Measurements from ENCODE around the gene TAS1R2. TPM values are rescaled to one million over a fixed set of nuclear protein-coding genes. Genes with fewer than 3 reads are reported as not detected.

TAS1R2 gene
- total RNA-seq, 1 donor from 2014 or later: not detected

DNA sequence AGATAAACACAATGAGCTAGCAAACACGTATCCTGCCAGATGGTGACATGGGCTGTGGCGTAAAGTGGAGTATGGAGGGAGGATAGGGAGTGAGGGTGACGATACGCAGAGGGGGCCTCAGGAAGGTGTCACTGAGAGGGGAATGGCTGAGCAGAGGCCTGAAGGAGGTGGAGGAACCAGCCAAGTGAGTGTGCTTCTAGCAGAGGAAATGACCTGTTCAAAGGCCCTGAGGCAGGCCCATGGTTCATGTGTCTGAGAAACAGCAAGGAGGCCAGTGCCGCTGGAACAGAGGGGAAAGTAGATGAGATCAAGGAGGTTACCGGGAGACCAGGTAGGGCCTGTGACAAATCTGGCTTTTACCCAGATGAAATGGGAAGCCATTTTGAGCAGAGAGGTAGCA, 36.0 kb downstream of the TAS1R2 start:
- no peak for DNase-seq (ENCODE audit: low spot score)

DNA sequence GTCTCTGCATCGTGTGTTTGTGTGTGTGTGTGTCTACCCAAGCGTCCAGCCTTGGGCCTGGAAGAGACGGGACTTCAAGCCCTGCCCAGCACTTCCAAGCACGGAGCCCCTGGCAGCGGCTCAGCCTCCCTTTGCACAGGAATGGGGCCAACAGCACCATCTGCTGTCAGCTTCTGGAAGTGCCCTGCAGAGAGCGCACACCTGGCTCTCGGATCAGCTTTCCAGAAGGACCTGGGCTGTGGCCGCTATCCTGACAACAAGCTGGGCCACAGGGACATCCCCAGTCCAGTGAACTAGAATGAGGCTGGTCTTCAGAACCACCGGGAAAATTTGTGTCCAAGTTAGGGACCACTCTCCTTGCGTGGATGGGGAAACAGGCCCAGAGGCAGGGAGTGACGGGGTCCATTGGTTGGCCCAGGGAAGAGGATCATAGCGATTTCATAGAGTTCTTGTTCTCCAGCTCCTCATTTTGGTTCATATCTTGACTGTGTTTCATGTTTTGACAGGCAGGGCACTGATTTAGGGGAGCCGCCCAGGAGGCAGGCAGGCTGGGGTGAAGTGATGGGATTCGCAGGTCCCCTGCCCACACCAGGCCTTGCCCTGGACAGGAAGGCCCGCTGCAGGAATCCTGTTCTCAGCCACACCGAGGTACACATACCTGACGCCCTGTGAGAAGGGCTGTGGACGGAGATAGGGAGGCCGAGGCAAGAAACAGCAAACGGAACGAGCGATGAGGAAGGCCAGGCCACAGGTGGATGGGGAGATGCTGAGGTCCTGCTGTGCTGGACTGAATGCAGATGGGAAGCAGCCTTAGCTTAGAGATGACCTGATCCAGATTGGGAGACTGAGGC, 38.4 kb downstream of the TAS1R2 start:
- DNase-seq (ENCODE audit: low spot score): no peak

DNA sequence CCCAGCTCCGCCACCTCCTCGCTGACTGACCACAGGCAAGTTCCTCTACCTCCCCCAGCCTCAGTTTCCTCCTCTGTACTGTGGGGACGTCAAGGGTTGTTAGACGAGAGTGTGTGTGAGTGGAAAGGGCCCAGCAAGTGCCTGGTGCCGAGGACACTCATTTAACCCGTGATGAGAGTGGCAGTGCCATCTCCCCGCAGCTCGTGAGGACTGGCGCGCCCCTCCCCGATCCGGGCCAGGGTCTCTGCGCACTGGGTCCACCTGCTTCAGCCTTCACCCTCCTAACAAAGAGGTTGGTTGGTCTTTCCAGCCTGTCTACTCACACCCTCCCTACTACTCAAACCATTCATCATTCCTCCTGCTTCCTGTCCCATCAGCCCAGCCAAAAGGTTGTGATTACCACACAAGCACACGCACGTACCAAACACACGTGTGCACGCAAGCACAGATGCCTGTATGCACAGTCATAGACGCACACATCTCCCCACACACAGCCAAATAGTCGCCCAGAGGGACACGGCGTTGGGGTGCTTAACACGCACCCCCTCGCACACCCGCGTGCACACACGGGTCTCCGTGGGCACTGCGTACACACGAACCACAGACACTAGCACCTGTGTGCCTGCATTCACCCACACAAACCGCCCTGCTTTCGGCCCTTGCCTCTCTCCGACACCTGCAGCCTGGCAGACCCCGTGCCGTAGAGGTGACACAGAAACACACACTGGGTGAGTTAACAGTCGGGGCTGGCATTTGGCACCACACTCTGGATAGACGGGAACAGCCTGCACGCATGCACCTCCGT, 39.3 kb downstream of the TAS1R2 start:
- no peak for DNase-seq (ENCODE audit: low spot score)

DNA sequence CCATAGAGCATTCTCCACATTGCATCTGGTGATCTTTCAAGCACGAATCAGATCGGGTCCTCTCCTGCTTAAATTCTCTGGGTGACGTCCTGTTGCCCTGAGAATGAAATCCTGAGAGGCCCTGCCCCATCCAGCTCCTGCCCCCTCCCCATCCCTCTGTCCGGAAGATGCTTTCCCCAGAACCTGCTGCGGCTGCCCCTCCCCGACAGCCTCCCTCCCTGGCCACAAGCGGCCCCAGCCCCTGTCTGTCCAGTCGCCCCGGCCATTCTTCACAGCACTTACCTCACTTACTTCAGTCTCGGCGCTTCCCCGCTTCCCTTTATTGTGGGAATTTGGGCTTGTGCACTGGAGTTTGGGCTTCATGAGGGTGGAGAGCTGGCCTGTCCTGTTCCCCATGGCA, 40.3 kb downstream of the TAS1R2 start:
- DNase-seq (ENCODE audit: low spot score): no peak

DNA sequence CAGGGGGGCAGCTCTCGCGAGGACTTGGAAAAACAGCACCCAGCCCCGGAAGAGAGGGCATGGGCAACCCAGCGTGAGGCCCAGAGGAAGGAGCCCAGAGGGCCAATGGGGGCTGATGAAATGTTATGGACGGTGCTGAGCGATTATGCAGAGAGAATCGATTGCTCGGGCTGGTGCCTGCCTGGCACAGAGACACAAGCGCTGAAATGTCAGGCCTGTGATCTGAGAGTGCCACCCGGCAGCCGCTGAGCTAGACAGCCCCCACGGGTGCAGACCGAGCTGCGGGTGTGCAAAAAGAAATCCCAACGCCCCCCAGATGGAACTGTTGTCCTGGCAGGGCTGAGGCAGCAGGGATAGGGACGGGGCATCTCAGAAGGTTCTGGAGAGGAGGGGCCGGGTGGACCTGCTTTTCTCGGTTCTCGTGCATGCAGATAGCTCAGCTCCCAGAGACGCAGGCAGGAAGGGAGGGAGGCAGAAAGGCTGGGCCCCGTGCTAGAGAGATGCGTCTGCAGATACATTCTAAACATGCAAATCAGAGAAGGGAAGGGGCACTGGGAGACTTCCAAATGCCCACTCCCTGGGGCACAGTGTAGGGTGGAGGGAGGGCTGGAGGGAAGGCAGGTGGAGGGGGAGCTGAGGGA, 41.5 kb downstream of the TAS1R2 start:
- DNase-seq (ENCODE audit: low spot score): no peak

DNA sequence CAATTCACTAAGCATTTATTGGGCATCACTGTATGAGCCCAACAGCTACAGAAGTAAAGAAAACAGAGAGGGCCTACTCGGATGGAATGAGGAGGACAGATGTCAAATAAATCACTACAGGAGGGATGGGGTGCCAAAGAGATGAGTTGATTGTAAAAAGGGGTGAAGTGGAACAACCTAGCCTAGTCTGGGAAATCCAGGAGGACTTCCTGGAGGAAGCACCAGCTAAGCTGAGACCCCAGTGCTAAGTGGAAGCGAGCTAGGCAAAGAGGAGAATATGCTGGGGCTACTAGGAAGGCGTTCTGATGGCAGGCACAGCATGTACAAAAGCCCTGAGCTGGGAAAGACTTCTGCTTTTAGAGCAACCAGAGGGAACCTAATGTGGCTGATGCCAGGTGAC, 42.1 kb downstream of the TAS1R2 start:
- DNase-seq (ENCODE audit: low spot score): no peak

DNA sequence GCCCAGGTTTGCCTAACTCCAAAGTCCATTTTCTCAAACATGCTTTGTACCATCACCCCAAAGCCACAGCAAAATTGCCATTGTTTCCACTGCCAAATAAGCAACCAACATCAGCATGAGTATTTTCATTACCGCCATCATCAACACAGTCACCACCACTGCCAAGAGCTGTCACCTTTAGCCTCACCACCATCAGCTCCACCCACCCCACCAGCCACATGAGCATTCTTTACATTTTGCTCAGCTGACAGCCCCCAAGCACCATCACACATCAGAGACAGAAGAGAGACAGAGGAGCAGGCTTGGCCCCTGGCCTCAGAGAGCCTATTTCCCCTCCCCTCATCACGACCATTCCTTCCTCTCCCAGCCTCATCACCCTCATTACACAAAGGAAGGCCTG, 42.7 kb downstream of the TAS1R2 start:
- no peak for DNase-seq (ENCODE audit: low spot score)

DNA sequence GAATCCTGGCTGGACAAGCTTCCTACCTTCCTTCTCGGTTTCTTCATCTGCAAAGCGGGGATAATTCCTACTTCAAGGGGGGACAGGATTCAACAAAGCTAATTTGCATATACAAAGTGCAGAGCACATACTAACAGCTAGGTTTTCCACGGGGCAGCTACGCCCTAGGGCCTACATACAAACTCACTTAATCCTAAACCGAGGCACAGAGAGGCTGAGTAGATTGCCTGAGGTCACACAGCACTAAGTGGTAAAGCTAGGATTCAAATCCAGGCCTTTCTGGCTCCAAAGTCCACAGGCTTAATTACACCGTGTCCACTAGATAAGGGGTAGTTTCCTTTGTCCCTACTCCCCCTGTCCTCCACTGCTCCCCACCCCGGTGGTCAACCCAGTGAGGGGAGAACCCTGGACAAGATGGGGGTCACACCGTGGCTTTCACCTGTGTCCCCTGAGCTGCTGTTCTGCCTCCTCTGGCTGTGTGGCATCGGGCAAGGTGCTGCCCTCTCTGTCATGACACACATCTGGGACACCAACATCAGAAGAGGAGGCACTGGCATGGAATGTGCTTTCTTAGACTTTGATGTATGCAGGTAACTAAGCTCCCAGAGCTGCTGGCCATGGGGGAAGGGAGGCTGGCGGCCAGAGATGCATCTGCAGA, 44.5 kb downstream of the TAS1R2 start:
- DNase-seq (ENCODE audit: low spot score): no peak

DNA sequence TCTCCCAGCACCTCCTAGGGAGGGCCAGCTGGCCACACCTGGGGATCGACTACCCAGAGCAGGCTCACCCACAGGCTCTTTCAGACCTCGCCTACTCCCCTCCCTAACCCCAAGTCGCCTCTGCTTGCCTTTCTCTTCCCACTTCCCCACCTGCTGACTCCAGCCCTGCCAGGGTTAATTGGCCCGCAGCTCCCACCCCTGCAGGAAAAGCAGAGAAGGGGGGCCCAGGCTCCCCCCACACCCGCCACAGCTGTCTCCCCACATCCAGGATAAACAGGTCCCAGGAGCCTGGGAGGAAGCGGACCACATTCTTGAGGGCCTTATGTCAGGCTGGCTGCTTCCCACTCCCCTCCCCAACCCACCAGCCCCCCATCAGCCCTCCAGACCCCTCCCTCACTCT, 45.0 kb downstream of the TAS1R2 start:
- no peak for DNase-seq (ENCODE audit: low spot score)

DNA sequence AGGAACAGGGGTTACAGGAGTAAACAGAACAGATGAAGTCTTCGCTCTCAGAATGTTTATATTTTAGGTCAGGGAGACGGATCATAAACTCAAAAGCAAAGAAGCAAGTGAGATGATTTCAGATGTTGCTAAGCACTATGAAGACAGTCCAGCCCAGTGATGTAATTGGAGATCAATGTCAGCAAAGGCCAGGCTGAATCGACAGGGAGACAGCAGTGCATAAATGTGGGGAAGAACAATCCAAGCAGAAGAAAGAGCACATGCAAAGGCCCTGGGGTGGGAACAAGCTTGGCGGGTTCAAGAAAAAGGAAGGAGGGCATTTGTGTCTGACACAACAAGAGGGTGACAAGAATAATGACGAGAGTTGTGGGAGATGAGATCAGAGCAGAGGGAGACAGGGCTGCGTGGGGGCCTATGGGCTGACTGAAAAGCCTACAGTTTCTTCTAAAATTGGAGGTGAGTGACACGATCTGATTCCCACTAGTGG, 47.0 kb downstream of the TAS1R2 start:
- no peak for DNase-seq (ENCODE audit: low spot score)

DNA sequence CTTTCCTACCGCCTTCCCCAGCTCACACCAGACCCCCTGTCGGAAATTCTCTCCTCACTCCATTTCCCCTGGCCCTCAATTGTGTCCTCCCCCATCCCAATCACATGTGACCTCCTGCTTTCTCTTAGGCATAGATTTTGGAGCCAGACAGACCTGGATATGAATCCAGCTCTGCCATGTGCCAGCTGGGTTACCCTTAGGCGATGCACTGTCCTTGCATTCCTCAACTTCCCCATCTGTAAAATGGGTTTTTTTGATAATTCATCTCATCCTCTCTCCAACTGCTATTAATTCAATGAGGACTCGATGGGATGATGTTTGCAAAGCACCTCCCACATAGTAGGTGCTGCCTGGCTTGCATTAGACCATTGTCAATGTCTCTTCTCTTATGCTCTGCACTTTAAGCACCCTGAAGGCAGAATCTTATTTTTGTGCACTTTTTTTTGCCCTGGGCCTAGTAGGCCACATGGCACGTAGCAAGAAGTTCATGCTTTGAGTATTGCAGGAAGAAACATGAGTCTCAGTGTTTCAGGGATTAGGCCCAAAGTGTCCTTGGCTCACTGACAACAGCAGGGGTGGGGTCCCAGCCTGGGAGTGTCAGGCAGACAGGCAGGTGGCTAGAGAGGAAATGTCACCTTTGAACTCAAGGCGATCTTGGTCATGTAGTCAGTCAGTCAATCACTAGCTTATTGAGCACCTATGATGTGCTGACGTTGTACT, 47.6 kb downstream of the TAS1R2 start:
- DNase-seq (ENCODE audit: low spot score): no peak

DNA sequence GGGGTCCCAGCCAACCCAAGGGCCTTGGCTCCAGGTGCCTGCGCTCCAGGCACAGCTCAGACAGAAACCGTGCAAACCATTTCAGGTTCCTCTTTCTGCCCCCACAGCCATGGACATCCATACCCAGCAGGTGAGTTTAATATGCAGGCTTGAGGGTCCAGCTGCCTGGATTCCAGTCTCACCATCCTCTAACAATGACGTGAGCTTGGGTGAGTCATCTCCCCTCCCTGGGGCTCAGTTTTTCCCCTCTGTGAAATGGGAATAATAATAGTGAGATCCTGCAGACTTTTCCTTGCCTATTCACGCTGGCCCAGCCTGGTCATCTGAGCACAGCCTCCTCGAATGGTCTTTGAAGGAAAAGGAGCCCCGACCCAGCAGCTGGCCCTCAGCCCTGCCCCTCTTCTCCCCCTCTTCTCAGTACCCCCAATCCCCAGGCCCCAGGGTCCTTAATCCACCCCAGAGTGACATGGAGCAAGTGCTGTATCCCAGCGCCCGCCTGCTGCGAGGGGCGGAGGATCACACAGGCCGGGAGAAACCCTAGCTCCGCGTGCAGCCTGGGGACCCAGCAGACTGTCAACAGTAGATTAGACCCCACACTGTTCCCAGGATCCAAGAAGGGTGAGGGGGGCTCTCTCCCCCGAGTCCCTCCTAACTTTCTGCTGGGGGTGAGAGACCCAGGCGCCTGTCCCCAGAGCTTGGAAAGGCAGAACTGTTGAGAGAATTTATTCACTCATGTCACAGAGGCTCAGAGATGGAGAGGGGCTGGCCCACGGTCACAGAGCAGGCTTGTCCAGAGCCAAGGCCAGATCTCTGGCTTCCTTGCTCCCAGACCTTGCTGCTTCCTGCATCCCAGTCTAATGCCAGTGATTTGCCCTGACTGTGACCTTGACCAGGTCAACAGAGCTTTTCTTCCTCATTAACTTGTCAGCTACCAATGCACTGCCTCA, 49.2 kb downstream of the TAS1R2 start:
- no peak for DNase-seq (ENCODE audit: low spot score)

DNA sequence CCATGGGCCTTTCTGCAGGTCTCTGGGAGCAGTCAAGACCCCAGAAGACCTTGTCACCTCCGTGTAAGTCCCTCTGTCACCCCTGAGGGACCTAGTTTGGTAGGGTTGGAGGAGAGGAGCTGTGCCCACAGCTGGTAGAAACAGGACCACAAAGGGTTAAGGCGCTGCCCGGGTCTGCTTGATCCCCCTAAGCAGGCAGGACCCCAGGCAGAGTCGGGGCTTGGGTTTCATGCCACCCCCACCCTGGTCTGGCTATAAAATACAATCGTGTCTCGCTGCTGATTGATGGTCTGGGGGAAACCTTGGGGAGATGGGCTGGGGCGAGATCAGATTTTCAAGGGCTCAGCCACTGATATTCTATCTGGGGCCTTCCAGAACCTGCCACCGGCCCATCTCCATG, 50.9 kb downstream of the TAS1R2 start:
- no peak for DNase-seq (ENCODE audit: low spot score)

DNA sequence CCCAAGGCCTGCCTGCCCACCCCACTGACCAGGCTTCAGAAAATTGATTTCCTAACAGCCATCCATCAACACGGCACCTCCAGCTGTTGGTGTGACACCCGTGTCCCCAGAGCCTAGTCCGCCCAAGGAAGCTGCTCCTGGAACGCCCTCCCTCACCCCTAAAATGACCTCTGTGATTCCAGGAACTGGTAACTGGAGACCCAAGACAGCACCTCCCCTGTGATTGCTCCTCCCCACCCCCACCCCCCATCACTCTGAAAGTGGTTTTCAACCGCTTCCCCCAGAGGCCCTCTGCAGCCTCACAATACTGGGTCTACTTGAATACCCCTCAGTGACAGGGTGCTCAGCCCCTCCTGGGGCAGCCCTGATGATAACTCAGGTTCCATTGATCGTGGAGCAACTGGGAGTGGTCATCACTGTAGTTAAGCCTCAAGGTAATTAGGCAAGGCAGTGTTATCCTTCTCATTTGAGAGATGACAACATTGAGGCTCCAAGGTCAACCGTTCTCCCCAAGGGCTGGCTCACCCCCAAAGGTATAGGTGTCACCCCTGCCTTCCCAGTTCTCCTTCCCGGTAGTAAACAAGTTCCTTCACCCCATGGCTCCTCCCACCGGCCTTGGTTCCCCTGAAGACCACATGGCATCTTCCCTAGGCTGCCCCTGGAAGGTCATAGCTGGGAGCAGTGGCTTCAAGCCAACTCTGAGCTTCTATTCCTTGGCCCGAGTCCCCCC, 52.0 kb downstream of the TAS1R2 start:
- DNase-seq (ENCODE audit: low spot score): no peak

DNA sequence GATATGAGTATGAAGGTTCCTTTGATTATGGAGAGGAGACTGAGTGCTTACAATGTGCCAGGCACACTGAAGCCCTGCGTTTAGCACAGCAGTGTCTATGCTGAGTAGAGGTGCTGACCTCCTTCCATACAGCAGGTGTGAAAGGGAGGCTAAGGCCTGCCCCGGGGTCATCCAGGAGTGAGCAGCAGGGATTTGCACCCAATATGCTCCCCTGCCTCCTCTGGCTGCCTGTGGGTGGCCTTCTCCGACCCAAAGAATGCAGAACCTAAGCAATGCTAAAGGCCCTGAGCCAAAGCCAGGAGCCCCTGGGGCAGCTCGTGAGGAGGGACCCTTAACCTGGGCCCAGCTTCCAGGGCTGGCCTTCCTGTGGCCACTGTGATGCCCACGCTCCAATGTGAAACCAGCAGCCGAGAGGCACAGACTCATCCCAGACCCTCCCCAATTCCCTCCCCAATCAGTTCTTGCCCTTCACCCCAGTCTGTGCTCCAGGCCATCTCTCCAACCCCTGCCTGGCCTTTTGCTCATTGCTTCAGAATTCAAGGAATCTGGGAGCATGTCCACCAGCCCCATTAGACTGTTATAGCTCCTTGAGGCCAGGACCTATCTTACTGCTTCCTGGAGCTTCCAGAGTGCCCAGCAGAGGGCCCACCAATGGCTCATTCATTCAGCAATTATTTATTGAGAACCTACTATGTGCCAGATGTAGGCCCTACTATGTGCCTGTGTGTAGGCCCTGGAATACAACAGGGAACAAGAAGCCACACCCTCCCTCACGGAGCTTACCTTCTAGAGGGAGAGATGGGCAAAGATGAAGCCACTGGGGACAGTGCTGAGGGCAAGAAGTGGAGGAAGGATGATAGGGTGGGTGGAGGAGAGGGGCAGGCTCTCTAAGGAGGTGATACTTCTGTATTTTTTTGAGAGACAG, 53.3 kb downstream of the TAS1R2 start:
- no peak for DNase-seq (ENCODE audit: low spot score)

DNA sequence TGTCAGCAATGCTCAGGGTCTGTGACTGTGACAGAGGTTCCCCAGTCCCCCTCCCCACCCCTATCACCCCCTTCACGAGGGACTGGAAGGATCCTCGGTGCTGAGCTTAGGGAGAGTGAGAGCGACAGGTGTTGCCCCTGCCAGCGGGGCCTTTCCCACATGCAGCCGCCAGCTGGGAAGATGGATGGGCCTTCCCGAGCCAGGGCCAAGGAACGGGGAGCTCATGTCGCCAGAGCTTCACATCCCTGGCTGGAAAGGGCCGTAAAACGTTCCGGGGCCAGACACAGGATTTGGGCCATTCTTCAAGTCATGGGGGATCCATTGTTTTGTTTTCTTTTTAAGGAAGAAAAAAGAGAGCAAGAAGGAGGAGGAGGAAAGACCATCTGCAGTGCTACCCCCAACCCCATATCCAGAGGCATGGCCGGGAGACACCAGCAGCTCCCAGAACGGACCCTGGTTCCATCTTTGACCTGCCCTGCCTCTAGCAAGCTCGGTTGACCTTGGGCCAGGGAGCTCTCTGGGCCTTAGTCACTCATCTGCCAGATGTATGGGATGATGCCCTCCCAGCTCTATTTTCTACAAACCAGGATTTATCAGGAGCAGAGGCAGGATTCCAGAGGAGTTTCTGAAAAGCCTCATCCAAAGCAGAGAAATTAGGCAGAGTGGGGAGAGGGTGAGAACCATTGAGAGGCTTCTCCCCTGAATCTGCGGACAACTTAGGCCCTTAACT, 54.1 kb downstream of the TAS1R2 start:
- no peak for DNase-seq (ENCODE audit: low spot score)

DNA sequence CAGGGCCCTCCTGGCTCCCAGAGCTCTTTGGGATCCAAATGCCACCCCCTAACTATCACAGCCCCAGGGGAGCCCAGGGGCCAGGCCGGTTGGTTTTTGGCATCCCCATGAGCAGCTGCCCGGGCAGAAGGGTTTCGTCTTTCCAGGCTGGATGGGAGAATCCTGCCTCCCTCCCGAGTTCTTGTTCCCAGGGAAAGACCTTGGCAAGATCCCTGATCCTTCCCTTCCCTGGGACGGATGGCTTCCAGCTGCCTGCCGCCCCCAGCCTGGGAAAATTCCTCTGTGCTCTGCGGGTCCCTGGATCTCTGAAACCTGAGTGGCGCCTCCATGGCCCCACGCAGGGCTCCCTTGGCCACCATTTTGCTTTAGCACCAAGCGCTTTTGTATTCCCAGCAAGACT, 55.6 kb downstream of the TAS1R2 start:
- no peak for DNase-seq (ENCODE audit: low spot score)
